Gastroesophageal sphincter (tissue), 4 donors: ENCODE measurements around the gene CACNA1D. TPM values are rescaled to one million over a fixed set of nuclear protein-coding genes. Genes with fewer than 3 reads are reported as not detected.

Experiments used
- ATAC-seq: fragments of 150-250 bp; one replicate; pipeline ENCODE4 v1.9.1; 2016; ENCODE audit warnings: mild to moderate bottlenecking, moderate library complexity
- H3K27ac ChIP-seq, 4 donors: fragments of 200-600 bp; sonication (generic) in 3 of 4; 1 replicate in 3 of 4; 2 replicates in 1 of 4; pipeline ENCODE4 v1.5.1; 2016 to 2019
- H3K27me3 ChIP-seq: fragments of 200-600 bp; sonication (generic); one replicate; pipeline ENCODE4 v1.5.1; 2019
- H3K36me3 ChIP-seq, 2 donors: fragments of 200-600 bp; sonication (generic); one replicate each; pipeline ENCODE4 v1.5.1; 2019; ENCODE audit warnings: control low read depth in 1 of 2
- H3K4me1 ChIP-seq, 3 donors: fragments of 200-600 bp; sonication (generic); 1 replicate in 2 of 3; 2 replicates in 1 of 3; pipeline ENCODE4 v1.5.1; 2016 to 2019; ENCODE audit warnings: control low read depth in 2 of 3
- H3K4me3 ChIP-seq, 2 donors: fragments of 200-600 bp; sonication (generic); one replicate each; pipeline ENCODE4 v1.5.1; 2019; ENCODE audit warnings: mild to moderate bottlenecking in 1 of 2, moderate library complexity in 1 of 2
- H3K9me3 ChIP-seq, 3 donors: fragments of 200-600 bp; sonication (generic); one replicate each; pipeline ENCODE4 v1.5.1; 2017 to 2019; ENCODE audit warnings: control low read depth in 2 of 3
- EP300 ChIP-seq: sonication (generic); formaldehyde crosslinking; IDR thresholded peaks from one replicate; pipeline ENCODE4 v1.6.1; 2017; ENCODE audit warnings: antibody characterized with exemption, mild to moderate bottlenecking
- POLR2A ChIP-seq, 2 donors: fragments of 450-650 bp; IDR thresholded peaks; one replicate each; pipeline ENCODE4 v1.6.1; 2017; ENCODE audit warnings: antibody characterized with exemption in 2 of 2, mild to moderate bottlenecking in 2 of 2, moderate library complexity in 1 of 2
- POLR2AphosphoS5 ChIP-seq: sonication (generic); formaldehyde crosslinking; IDR thresholded peaks from one replicate; pipeline ENCODE4 v1.6.1; 2017; ENCODE audit warnings: antibody characterized with exemption
- WGBS, 2 donors: methylation state at CpG; one replicate each; pipeline ENCODE4 v1.1.5; 2018; ENCODE audit warnings: low coverage in 1 of 2; 5-methylcytosine and 5-hydroxymethylcytosine counted together
- total RNA-seq, 4 donors: library from RNA; depleted of rRNA; stranded (reverse); fragments of >200 nt; gene quantifications; one replicate each; pipeline ENCODE4 v1.1.0, GENCODE V29; 2016
- TF ChIP-seq, protein P1 (sequence below), 4 experiments: fragments of 200-600 bp in 2 of 4; fragments of 450-650 bp in 2 of 4; sonication (generic) in 1 of 4; IDR thresholded peaks; one replicate each; pipeline ENCODE4 v1.5.1; 2017 to 2019; ENCODE audit warnings: antibody characterized with exemption in 4 of 4, mild to moderate bottlenecking in 2 of 4, moderate library complexity in 2 of 4

The CACNA1D gene
- total RNA-seq, 4 donors from 2014 or later: 0.52 to 5.7 (median 3.6) TPM

DNA sequence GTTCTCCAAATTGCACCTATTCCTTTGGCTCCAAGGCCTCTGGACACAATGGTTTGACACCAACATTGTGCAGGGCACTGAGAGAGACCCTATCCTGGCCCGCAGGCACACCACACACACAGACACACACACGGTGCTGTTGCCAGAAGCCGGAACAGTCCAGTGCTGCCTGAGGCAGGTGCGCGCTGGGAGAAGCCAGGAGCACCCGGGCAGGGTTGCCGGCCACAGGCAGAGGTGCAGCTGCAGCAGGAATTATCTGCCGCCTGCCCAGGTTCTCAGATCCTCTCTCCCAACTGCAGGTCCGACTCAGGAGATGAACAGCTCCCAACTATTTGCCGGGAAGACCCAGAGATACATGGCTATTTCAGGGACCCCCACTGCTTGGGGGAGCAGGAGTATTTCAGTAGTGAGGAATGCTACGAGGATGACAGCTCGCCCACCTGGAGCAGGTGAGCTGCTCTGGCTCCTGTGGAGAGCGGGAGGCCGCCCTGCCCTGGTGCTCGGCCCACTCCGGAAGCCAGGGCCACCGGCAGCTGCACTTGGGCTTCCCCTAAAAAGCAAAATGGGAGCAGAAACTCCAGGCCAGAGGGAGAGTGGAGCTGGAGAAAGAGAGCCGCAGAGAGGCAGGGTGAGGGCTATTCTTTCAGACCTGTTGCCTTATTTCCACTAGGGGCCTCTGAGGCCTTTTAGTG, 308.9 kb downstream of the CACNA1D start:
- Histone ChIP-seq H3K36me3 (no peaks in the 10 kb centered on the region), H3K27ac (no peak overlapping the region), H3K9me3 (no peaks in the 10 kb centered on the region), H3K27me3 (no peaks in the 10 kb centered on the region), H3K4me1 (peaks cover 0 to 6% (median 0%) of the 10 kb centered on the region in 3 donors), H3K4me3 (no peak overlapping the region)
- 90 to 100% methylated on average over 1 to 4 of the region's 18 CpGs for WGBS, 2 donors
- no peak for ATAC-seq
- TF ChIP-seq EP300 (no peak), POLR2AphosphoS5 (no peak), POLR2A (IDR thresholded peaks at IDR 0.05) (no peak)
- TF ChIP-seq, protein P1, sequence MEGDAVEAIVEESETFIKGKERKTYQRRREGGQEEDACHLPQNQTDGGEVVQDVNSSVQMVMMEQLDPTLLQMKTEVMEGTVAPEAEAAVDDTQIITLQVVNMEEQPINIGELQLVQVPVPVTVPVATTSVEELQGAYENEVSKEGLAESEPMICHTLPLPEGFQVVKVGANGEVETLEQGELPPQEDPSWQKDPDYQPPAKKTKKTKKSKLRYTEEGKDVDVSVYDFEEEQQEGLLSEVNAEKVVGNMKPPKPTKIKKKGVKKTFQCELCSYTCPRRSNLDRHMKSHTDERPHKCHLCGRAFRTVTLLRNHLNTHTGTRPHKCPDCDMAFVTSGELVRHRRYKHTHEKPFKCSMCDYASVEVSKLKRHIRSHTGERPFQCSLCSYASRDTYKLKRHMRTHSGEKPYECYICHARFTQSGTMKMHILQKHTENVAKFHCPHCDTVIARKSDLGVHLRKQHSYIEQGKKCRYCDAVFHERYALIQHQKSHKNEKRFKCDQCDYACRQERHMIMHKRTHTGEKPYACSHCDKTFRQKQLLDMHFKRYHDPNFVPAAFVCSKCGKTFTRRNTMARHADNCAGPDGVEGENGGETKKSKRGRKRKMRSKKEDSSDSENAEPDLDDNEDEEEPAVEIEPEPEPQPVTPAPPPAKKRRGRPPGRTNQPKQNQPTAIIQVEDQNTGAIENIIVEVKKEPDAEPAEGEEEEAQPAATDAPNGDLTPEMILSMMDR (IDR thresholded peaks at IDR 0.05): no peak

DNA sequence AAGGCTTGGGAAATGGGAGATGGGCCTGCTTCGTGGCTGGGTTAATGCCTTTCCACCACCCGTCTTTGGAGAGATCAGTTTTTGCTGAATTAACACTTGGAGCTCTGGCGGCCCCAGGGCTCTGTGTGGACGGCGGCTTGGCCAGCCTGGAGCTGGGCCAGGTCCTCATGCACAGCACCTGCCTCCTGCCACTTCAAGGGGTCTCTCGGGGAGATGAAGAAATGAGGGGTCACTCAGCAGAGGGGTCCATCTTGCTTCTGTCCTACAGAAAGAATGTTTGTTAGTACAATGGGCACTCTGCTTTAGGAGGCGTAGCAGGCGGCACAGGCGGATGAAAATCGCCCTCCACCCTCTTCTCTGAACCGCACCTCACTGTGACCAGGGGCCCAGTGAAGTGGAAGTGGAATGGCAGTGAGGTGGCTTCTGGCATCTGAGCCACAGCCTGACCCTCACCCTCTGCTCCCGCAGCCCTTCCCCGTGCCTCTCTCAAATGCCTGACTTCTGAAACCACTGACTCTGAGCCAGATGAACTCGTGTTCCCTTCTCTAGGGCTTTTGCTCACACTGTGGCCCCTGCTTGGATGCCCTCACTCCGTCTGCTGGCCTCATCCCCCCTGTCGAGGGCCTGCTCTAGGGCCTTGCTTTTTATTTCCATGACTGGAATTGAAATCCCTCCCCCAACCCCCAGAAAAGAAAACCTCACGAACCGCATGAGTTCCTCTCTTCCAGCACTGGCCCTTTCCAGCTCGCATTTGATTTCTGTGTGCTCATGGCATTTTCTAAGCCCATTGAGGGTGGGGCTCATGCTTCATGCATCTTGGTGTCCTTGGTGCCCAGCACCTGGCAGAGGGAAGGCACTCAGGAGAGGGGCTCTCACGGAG, 309.6 kb downstream of the CACNA1D start:
- TF ChIP-seq EP300 (no peak), POLR2A (IDR thresholded peaks at IDR 0.05) (no peak), POLR2AphosphoS5 (no peak)
- TF ChIP-seq, protein P1 (IDR thresholded peaks at IDR 0.05): no peak
- 75 to 93% methylated on average over 9 to 10 of the region's 20 CpGs for WGBS, 2 donors

DNA sequence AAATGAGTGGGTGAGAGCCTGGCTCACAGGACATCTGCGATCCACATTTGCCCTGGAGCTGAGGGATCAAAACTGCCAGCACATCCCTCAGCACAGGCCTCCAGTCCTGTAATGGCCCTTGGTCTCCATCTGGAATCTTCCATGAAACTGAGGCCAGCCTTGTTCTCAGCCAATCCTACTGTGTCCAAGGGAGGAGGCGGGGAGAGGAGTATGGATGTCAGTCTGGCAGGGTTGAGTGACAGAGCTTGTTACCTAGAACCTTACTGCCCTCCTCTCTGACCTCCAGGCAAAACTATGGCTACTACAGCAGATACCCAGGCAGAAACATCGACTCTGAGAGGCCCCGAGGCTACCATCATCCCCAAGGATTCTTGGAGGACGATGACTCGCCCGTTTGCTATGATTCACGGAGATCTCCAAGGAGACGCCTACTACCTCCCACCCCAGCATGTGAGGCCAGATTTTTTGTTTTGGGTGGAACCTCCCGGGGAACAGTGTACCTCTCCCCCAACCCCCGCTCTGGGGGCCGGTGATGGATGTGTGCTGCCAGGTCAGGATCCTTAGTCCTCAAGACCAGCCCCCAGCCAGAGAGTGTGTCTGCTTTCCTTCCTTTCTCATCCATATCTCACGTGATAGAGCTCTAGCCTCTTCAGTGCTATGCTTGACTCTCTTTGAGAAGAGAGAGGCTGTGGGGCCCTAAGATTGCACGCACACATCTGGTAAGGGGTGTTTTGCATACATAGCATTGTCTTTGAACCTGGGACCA, 310.5 kb downstream of the CACNA1D start:
- peaks cover 0 to 6% (median 0%) of the 10 kb centered on the region in 3 donors for H3K4me1 ChIP-seq
- no peaks in the 10 kb centered on the region for H3K9me3 ChIP-seq
- no peaks in the 10 kb centered on the region for H3K36me3 ChIP-seq
- TF ChIP-seq POLR2A (IDR thresholded peaks at IDR 0.05): no peak
- H3K27ac ChIP-seq: no peak overlapping the region
- no peaks in the 10 kb centered on the region for H3K27me3 ChIP-seq
- ATAC-seq: no peak
- H3K4me3 ChIP-seq: no peak overlapping the region
- 57 to 75% methylated on average over 4 to 6 of the region's 14 CpGs for WGBS, 2 donors

More for the DNA sequence above, 309.6 kb downstream of the CACNA1D start:
- no peak overlapping the region for H3K4me3 ChIP-seq
- peaks cover 0 to 6% (median 0%) of the 10 kb centered on the region in 3 donors for H3K4me1 ChIP-seq
- H3K36me3 ChIP-seq: no peaks in the 10 kb centered on the region
- H3K27me3 ChIP-seq: no peaks in the 10 kb centered on the region
- no peak for ATAC-seq
- no peak overlapping the region for H3K27ac ChIP-seq
- H3K9me3 ChIP-seq: no peaks in the 10 kb centered on the region

DNA sequence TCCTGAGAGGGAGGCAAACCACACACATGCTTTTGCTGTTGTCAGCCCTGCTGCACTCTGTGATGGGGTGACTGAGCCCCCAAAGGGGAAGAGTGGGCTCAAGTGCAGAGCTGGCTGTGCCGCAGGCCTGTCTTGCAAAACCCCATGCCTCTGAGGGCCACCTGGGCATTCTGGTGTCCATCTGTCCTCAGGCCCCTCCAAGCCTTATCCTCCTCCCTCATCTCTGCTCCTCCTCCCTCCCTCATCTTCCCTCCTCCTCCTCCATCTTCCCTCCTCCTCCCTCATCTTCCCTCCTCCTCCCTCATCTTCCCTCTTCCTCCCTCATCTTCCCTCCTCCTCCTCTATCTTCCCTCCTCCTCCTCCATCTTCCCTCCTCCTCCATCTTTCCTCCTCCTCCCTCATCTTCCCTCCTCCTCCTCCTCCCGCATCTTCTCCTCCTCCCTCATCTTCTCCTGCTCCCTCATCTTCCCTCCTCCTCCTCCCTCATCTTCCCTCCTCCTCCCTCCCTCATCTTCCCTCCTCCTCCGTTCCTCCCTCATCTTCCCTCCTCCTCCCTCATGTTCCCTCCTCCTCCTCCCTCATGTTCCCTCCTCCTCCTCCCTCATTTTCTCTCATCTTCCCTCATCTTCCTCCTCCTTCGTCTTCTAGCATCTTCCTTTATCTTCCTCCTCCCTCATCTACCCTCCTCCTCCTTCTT, 311.2 kb downstream of the CACNA1D start:
- 80 to 83% methylated on average over 2 to 4 of the region's 4 CpGs for WGBS, 2 donors
- no peak overlapping the region for H3K27ac ChIP-seq
- H3K4me3 ChIP-seq: no peak overlapping the region
- no peaks in the 10 kb centered on the region for H3K36me3 ChIP-seq
- peaks cover 0 to 6% (median 0%) of the 10 kb centered on the region in 3 donors for H3K4me1 ChIP-seq
- ATAC-seq: no peak
- H3K9me3 ChIP-seq: no peaks in the 10 kb centered on the region
- no peaks in the 10 kb centered on the region for H3K27me3 ChIP-seq
- no peak for TF ChIP-seq EP300
- TF ChIP-seq POLR2AphosphoS5: no peak
- TF ChIP-seq POLR2A (IDR thresholded peaks at IDR 0.05): no peak
- TF ChIP-seq, protein P1 (IDR thresholded peaks at IDR 0.05): no peak
